Osteocyte (in vitro differentiated cells): Measurements from ENCODE around the gene MAMDC2. TPM values are rescaled to one million over a fixed set of nuclear protein-coding genes. Genes with fewer than 3 reads are reported as not detected.
A peak's percentile ranks its signal among the peaks of the same experiment; 100 is the strongest.
"Not testable (repeated sequence)": the region's sequence is repeated elsewhere in the genome, so short reads cannot be mapped to it uniquely, and the experiment has no call there.

Source experiments
- DNase-seq: peaks from one replicate; pipeline ENCODE4 v3.0.0; 2021; ENCODE audit warnings: mixed read lengths; ENCODE audit not compliant: unreplicated experiment; ENCODE audit errors: extremely low spot score
- H3K27ac Mint-ChIP-seq: one replicate; pipeline ENCODE4 v1.8.0; 2021; ENCODE audit warnings: mild to moderate bottlenecking, mixed read lengths; ENCODE audit not compliant: unreplicated experiment
- H3K27me3 Mint-ChIP-seq: one replicate; pipeline ENCODE4 v1.8.0; 2021; ENCODE audit warnings: mixed read lengths; ENCODE audit not compliant: unreplicated experiment
- H3K36me3 Mint-ChIP-seq: one replicate; pipeline ENCODE4 v1.8.0; 2021; ENCODE audit warnings: mixed read lengths; ENCODE audit not compliant: unreplicated experiment
- H3K4me1 Mint-ChIP-seq: one replicate; pipeline ENCODE4 v1.8.0; 2021; ENCODE audit warnings: mixed read lengths; ENCODE audit not compliant: unreplicated experiment
- H3K4me3 Mint-ChIP-seq: one replicate; pipeline ENCODE4 v1.8.0; 2021; ENCODE audit warnings: mild to moderate bottlenecking, moderate library complexity, mixed read lengths; ENCODE audit not compliant: unreplicated experiment
- H3K9me3 Mint-ChIP-seq: one replicate; pipeline ENCODE4 v1.8.0; 2021; ENCODE audit warnings: mixed read lengths; ENCODE audit not compliant: unreplicated experiment
- total RNA-seq: library from RNA; stranded (reverse); gene quantifications from 2 replicates; pipeline ENCODE4 v1.2.1, GENCODE V29; 2021
- TF ChIP-seq, protein P1 (sequence below): fragments of 200-600 bp; sonication (generic); IDR thresholded peaks from 2 replicates; pipeline ENCODE4 v1.5.0; 2021; ENCODE audit warnings: antibody characterized with exemption, mild to moderate bottlenecking, moderate library complexity

Gene MAMDC2
- total RNA-seq, 1 donor from 2014 or later: 11.3 TPM

DNA sequence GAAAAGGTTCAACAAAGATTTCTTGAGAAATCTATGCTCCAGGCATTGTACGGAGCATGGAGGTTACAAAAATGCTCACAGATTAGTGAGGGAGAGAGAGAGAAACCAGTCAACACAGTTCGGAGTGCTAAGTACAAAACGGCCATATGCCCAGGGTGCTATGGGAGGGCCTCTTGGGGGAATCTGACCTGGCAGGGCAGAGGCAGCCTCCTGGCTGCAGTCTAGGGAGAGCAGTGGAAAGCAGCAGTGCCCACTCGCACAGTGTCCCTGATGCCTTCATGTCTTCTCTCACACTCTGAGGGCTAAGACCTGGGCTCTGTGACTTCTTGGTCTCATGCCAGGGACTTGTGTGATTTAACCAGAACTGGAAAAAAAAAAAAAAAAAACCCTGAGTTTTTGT, 185.4 kb downstream of the MAMDC2 start:
- Mint-ChIP-seq H3K36me3 (peaks cover 13% of the 10 kb centered on the region), H3K9me3 (peaks cover 11% of the 10 kb centered on the region), H3K27me3 (no peaks in the 10 kb centered on the region), H3K4me1 (peaks cover 25% of the 10 kb centered on the region), H3K27ac (peak overlapping the region; percentile 75), H3K4me3 (no peak overlapping the region)
- TF ChIP-seq, protein P1, sequence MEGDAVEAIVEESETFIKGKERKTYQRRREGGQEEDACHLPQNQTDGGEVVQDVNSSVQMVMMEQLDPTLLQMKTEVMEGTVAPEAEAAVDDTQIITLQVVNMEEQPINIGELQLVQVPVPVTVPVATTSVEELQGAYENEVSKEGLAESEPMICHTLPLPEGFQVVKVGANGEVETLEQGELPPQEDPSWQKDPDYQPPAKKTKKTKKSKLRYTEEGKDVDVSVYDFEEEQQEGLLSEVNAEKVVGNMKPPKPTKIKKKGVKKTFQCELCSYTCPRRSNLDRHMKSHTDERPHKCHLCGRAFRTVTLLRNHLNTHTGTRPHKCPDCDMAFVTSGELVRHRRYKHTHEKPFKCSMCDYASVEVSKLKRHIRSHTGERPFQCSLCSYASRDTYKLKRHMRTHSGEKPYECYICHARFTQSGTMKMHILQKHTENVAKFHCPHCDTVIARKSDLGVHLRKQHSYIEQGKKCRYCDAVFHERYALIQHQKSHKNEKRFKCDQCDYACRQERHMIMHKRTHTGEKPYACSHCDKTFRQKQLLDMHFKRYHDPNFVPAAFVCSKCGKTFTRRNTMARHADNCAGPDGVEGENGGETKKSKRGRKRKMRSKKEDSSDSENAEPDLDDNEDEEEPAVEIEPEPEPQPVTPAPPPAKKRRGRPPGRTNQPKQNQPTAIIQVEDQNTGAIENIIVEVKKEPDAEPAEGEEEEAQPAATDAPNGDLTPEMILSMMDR: no peak
- DNase-seq: no peak

DNA sequence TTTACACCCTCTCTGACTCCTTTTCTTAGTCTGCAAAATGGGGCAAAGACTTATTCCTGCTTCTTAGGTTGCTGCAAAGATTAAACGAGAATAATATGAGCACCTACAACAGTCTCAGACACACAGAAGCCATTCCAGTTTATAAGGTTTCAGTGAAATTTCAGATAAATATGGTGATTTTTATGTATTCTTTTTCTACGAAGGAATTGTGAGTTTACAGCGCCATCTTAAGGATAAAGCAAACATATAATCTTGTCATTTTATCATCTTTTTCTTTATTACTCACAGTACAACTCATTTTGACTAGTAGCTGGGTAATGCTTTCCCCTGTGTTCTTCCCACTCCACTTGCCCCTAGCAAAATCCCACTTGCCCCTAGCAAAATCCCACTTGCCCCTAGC, 185.9 kb downstream of the MAMDC2 start:
- DNase-seq: no peak
- H3K9me3 Mint-ChIP-seq: peaks cover 11% of the 10 kb centered on the region
- peaks cover 13% of the 10 kb centered on the region for H3K36me3 Mint-ChIP-seq
- peak overlapping the region; percentile 75 for H3K27ac Mint-ChIP-seq
- TF ChIP-seq, protein P1: peak; percentile 59
- H3K27me3 Mint-ChIP-seq: no peaks in the 10 kb centered on the region
- no peak overlapping the region for H3K4me3 Mint-ChIP-seq
- peaks cover 25% of the 10 kb centered on the region for H3K4me1 Mint-ChIP-seq

DNA sequence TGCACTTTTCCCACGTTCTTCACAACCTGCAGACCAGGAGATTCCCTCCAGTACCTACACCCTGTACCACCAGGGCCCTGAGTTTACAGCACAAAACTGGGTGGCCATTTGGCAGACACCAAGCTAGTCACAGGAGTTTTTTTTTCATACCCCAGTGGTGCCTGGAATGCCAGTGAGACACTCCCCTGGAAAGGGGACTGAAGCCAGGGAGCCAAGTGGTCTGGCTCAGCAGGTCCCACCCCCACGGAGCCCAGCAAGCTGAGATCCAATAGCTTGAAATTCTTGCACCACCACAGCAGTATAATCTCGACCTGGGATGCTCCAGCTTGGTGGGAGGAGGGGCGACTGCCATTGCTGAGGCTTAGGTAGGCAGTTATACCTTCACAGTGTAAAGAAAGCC, 188.8 kb downstream of the MAMDC2 start:
- Mint-ChIP-seq H3K4me3 (no peak overlapping the region), H3K9me3 (peaks cover 4% of the 10 kb centered on the region)
- TF ChIP-seq, protein P1: no peak

DNA sequence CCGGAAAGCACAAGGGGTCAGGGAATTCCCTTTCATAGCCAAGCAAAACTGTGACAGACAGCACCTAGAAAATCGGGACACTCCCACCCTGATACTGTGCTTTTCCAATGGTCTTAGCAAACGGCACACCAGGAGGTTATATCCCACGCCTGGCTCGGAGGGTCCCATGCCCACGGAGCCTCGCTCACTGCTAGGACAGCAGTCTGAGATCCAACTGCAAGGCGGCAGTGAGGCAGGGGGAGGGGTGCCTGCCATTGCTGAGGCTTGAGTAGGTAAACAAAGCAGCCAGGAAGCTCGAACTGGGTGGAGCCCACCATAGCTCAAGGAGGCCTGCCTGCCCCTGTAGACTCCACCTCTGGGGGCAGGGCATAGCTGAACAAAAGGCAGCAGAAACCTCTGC, 190.6 kb downstream of the MAMDC2 start:
- not testable (repeated sequence) for H3K9me3 Mint-ChIP-seq, H3K4me3 Mint-ChIP-seq, DNase-seq, H3K27me3 Mint-ChIP-seq, H3K27ac Mint-ChIP-seq
- Mint-ChIP-seq H3K4me1 (peaks cover 16% of the 10 kb centered on the region), H3K36me3 (peaks cover 19% of the 10 kb centered on the region)

More for the DNA sequence above, 188.8 kb downstream of the MAMDC2 start:
- Mint-ChIP-seq H3K27ac (no peak overlapping the region), H3K27me3 (no peaks in the 10 kb centered on the region), H3K4me1 (peaks cover 25% of the 10 kb centered on the region), H3K36me3 (peaks cover 12% of the 10 kb centered on the region)
- no peak for DNase-seq

DNA sequence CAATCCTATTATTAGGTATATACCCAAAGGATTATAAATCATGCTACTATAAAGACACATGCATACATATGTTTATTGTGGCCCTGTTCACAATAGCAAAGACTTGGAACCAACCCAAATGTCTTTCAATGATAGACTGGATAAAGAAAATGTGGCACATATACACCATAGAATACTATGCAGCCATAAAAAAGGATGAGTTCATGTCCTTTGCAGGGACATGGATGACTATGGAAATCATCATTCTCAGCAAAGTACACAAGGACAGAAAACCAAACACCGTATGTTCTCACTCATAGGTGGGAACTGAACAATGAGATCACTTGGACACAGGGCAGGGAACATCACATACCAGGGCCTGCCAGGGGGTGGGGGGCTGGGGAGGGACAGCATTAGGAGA, 202.3 kb downstream of the MAMDC2 start:
- not testable (repeated sequence) for H3K4me1 Mint-ChIP-seq, H3K27me3 Mint-ChIP-seq, H3K9me3 Mint-ChIP-seq, H3K27ac Mint-ChIP-seq, H3K36me3 Mint-ChIP-seq, DNase-seq, H3K4me3 Mint-ChIP-seq

DNA sequence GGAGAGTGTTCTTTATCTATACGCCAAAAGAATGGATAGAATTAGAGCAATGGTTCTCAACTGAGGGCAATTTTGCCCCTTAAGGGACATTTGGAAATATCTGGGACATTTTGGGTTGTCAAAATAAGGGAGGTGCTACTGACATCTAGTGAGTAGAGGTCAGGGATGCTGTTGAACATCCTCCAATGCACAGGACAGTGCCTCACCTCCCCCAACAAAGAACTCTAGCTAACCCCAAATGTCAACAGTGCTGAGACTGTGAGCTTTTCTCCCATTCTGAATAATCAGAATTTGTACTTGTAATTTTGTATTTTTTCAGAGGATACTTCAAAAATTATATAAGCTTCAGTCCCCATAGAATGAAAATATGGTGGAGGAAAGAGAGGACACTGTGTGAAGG, 206.6 kb downstream of the MAMDC2 start:
- H3K36me3 Mint-ChIP-seq: no peaks in the 10 kb centered on the region
- H3K4me3 Mint-ChIP-seq: no peak overlapping the region
- no peak overlapping the region for H3K27ac Mint-ChIP-seq
- no peaks in the 10 kb centered on the region for H3K9me3 Mint-ChIP-seq
- no peaks in the 10 kb centered on the region for H3K27me3 Mint-ChIP-seq
- no peak for DNase-seq
- H3K4me1 Mint-ChIP-seq: peaks cover 10% of the 10 kb centered on the region
- TF ChIP-seq, protein P1: no peak
